Measurements from ENCODE around the gene STIM1.

The STIM1 gene

DNA sequence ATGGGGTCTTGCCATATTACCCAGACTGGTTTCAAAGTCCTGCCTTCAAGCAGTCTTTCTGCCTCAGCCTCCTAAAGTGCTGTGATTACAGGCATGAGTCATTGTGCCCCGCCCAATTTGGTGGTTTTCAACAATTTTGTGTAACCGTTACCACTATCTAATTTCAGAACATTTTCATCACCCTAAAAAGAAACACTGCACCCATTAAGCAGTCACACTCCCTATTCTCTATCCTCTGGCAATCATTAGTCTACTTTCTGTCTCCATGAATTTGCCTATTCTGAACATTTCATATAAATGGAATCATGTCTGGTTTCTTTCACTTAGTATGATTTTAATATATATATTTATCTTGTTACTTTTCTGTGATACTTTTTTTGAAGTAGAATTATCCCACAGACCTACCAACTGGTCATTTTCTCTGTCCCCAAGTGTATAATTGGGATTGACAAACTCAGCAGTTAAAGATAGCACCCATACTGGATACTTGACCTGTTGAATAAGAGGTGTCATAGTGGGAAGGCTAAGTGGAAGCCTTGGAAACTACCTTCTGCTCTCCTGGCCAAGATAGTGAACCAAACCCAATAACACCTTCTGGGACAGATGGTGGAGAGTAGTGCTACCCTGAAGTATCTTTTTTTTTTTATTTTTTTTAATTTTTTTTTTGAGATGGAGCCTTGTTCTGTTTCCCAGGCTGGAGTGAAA, 64.8 kb downstream of the STIM1 start:
- H3K79me2 ChIP-seq (ENCODE audit: control insufficient read depth, insufficient read depth, low read length, unreplicated experiment), result peaks cover 4% of the 10 kb centered on the region
- peak overlapping the region; percentile 17; the same call in 1 of the 2 replicates for H3K4me3 ChIP-seq (ENCODE audit: low read depth, low read length)
- H3K4me1 ChIP-seq (ENCODE audit: control insufficient read depth, insufficient read depth, low read length, unreplicated experiment), result peaks cover 13% of the 10 kb centered on the region
- H2AFZ ChIP-seq (ENCODE audit: low read length, unreplicated experiment), result no peak overlapping the region
- H3K27me3 ChIP-seq (ENCODE audit: insufficient read depth, low read length), result no peaks in the 10 kb centered on the region
- H3K27ac ChIP-seq (ENCODE audit: low read depth, low read length), result peak overlapping the region; percentile 62
- H3K36me3 ChIP-seq (ENCODE audit: insufficient read depth, low read length), result no peaks in the 10 kb centered on the region

DNA sequence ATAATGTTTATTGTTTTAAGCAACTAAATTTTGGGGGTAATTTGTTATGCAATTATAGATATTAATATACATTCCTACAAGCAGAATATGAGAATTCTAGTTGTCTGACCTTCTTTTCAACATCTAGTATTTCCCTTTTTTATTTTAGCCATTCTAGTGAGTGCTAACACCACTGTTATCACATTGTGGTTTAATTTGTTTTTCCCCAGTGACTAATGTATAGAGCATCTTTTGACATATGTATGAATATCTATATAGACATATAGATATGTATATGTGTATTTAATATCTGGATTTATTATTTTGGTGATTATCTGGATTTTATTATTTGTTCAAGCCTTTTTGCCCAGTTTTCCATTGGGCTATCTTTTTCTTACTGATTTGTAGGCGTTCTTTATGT, 66.6 kb downstream of the STIM1 start:
- Histone ChIP-seq H3K79me2 (ENCODE audit: control insufficient read depth, insufficient read depth, low read length, unreplicated experiment) (peaks cover under 1% of the 10 kb centered on the region), H3K36me3 (ENCODE audit: insufficient read depth, low read length) (no peaks in the 10 kb centered on the region), H3K4me1 (ENCODE audit: control insufficient read depth, insufficient read depth, low read length, unreplicated experiment) (peaks cover 18% of the 10 kb centered on the region), H3K27ac (ENCODE audit: low read depth, low read length) (no peak overlapping the region), H3K27me3 (ENCODE audit: insufficient read depth, low read length) (no peaks in the 10 kb centered on the region), H3K4me3 (ENCODE audit: low read depth, low read length) (no peak overlapping the region), H2AFZ (ENCODE audit: low read length, unreplicated experiment) (no peak overlapping the region)

GRCh38 chr11:3925513-3925912, 70.0 kb downstream of the STIM1 start:
- peaks cover 6% of the 10 kb centered on the region for H3K4me1 ChIP-seq (ENCODE audit: control insufficient read depth, insufficient read depth, low read length, unreplicated experiment)
- no peaks in the 10 kb centered on the region for H3K36me3 ChIP-seq (ENCODE audit: insufficient read depth, low read length)
- H3K79me2 ChIP-seq (ENCODE audit: control insufficient read depth, insufficient read depth, low read length, unreplicated experiment), result peaks cover 3% of the 10 kb centered on the region

GRCh38 chr11:3926458-3927095, 71.1 kb downstream of the STIM1 start:
- Histone ChIP-seq H3K27me3 (ENCODE audit: insufficient read depth, low read length) (no peaks in the 10 kb centered on the region), H3K79me2 (ENCODE audit: control insufficient read depth, insufficient read depth, low read length, unreplicated experiment) (peaks cover 3% of the 10 kb centered on the region), H3K27ac (ENCODE audit: low read depth, low read length) (no peak overlapping the region), H3K4me1 (ENCODE audit: control insufficient read depth, insufficient read depth, low read length, unreplicated experiment) (peaks cover 6% of the 10 kb centered on the region), H2AFZ (ENCODE audit: low read length, unreplicated experiment) (no peak overlapping the region), H3K36me3 (ENCODE audit: insufficient read depth, low read length) (no peaks in the 10 kb centered on the region), H3K4me3 (ENCODE audit: low read depth, low read length) (no peak overlapping the region)

More at GRCh38 chr11:3925513-3925912, 70.0 kb downstream of the STIM1 start:
- Histone ChIP-seq H3K27me3 (ENCODE audit: insufficient read depth, low read length) (no peaks in the 10 kb centered on the region), H3K27ac (ENCODE audit: low read depth, low read length) (no peak overlapping the region), H2AFZ (ENCODE audit: low read length, unreplicated experiment) (no peak overlapping the region), H3K4me3 (ENCODE audit: low read depth, low read length) (no peak overlapping the region)

- Histone ChIP-seq H3K4me3 (ENCODE audit: low read depth, low read length) (no peak overlapping the region), H3K4me1 (ENCODE audit: control insufficient read depth, insufficient read depth, low read length, unreplicated experiment) (peaks cover 6% of the 10 kb centered on the region), H3K36me3 (ENCODE audit: insufficient read depth, low read length) (no peaks in the 10 kb centered on the region), H3K27ac (ENCODE audit: low read depth, low read length) (no peak overlapping the region), H3K79me2 (ENCODE audit: control insufficient read depth, insufficient read depth, low read length, unreplicated experiment) (peaks cover 3% of the 10 kb centered on the region), H3K27me3 (ENCODE audit: insufficient read depth, low read length) (no peaks in the 10 kb centered on the region), H2AFZ (ENCODE audit: low read length, unreplicated experiment) (no peak overlapping the region)
Measured at GRCh38 chr11:3927129-3927796, 71.8 kb downstream of the STIM1 start.

DNA sequence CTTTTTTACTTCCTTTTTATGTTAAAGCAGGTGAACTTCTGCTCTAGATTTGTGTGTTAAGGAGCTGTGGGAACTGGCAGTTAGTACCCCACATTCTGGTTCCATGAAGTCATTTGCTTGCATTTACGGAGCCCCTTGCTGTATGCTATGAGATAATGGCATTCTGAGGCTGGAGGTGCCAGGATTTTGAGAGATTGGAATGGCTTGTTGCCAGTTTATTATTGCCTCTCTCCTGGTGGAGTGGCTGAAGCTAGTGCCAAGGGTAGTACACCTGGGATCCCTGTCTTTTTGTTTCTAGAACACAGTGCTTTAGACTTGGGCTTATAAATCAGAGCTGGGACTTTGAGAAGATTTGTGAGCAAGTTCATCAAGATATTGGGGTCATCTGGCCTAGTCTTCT, 73.8 kb downstream of the STIM1 start:
- Histone ChIP-seq H3K27me3 (ENCODE audit: insufficient read depth, low read length) (no peaks in the 10 kb centered on the region), H3K79me2 (ENCODE audit: control insufficient read depth, insufficient read depth, low read length, unreplicated experiment) (peaks cover 3% of the 10 kb centered on the region), H3K36me3 (ENCODE audit: insufficient read depth, low read length) (no peaks in the 10 kb centered on the region), H3K4me1 (ENCODE audit: control insufficient read depth, insufficient read depth, low read length, unreplicated experiment) (peaks cover 6% of the 10 kb centered on the region), H3K4me3 (ENCODE audit: low read depth, low read length) (no peak overlapping the region), H3K27ac (ENCODE audit: low read depth, low read length) (no peak overlapping the region), H2AFZ (ENCODE audit: low read length, unreplicated experiment) (no peak overlapping the region)

- H3K4me1 ChIP-seq (ENCODE audit: control insufficient read depth, insufficient read depth, low read length, unreplicated experiment), result peaks cover 6% of the 10 kb centered on the region
- H3K4me3 ChIP-seq (ENCODE audit: low read depth, low read length), result no peak overlapping the region
- no peak overlapping the region for H2AFZ ChIP-seq (ENCODE audit: low read length, unreplicated experiment)
Measured at GRCh38 chr11:3929649-3930048, 74.2 kb downstream of the STIM1 start.

GRCh38 chr11:3932698-3933097, 77.2 kb downstream of the STIM1 start:
- Histone ChIP-seq H2AFZ (ENCODE audit: low read length, unreplicated experiment) (no peak overlapping the region), H3K4me1 (ENCODE audit: control insufficient read depth, insufficient read depth, low read length, unreplicated experiment) (no peaks in the 10 kb centered on the region), H3K27ac (ENCODE audit: low read depth, low read length) (no peak overlapping the region), H3K27me3 (ENCODE audit: insufficient read depth, low read length) (no peaks in the 10 kb centered on the region), H3K36me3 (ENCODE audit: insufficient read depth, low read length) (no peaks in the 10 kb centered on the region), H3K4me3 (ENCODE audit: low read depth, low read length) (no peak overlapping the region), H3K79me2 (ENCODE audit: control insufficient read depth, insufficient read depth, low read length, unreplicated experiment) (peaks cover under 1% of the 10 kb centered on the region)

More at GRCh38 chr11:3929649-3930048, 74.2 kb downstream of the STIM1 start:
- Histone ChIP-seq H3K27me3 (ENCODE audit: insufficient read depth, low read length) (no peaks in the 10 kb centered on the region), H3K36me3 (ENCODE audit: insufficient read depth, low read length) (no peaks in the 10 kb centered on the region), H3K27ac (ENCODE audit: low read depth, low read length) (no peak overlapping the region), H3K79me2 (ENCODE audit: control insufficient read depth, insufficient read depth, low read length, unreplicated experiment) (peaks cover 3% of the 10 kb centered on the region)

- Histone ChIP-seq H3K36me3 (ENCODE audit: insufficient read depth, low read length) (no peaks in the 10 kb centered on the region), H3K27ac (ENCODE audit: low read depth, low read length) (no peak overlapping the region), H3K4me1 (ENCODE audit: control insufficient read depth, insufficient read depth, low read length, unreplicated experiment) (no peaks in the 10 kb centered on the region), H2AFZ (ENCODE audit: low read length, unreplicated experiment) (no peak overlapping the region), H3K27me3 (ENCODE audit: insufficient read depth, low read length) (no peaks in the 10 kb centered on the region), H3K79me2 (ENCODE audit: control insufficient read depth, insufficient read depth, low read length, unreplicated experiment) (no peaks in the 10 kb centered on the region), H3K4me3 (ENCODE audit: low read depth, low read length) (no peak overlapping the region)
Measured at GRCh38 chr11:3933165-3933628, 77.7 kb downstream of the STIM1 start.

- Histone ChIP-seq H3K36me3 (ENCODE audit: insufficient read depth, low read length) (no peaks in the 10 kb centered on the region), H3K27me3 (ENCODE audit: insufficient read depth, low read length) (no peaks in the 10 kb centered on the region), H3K27ac (ENCODE audit: low read depth, low read length) (no peak overlapping the region), H2AFZ (ENCODE audit: low read length, unreplicated experiment) (no peak overlapping the region), H3K4me1 (ENCODE audit: control insufficient read depth, insufficient read depth, low read length, unreplicated experiment) (peaks cover 11% of the 10 kb centered on the region), H3K79me2 (ENCODE audit: control insufficient read depth, insufficient read depth, low read length, unreplicated experiment) (no peaks in the 10 kb centered on the region), H3K4me3 (ENCODE audit: low read depth, low read length) (no peak overlapping the region)
Measured at GRCh38 chr11:3934658-3935057, 79.2 kb downstream of the STIM1 start.
